Measurements from ENCODE around the gene TBX1.

DNA sequence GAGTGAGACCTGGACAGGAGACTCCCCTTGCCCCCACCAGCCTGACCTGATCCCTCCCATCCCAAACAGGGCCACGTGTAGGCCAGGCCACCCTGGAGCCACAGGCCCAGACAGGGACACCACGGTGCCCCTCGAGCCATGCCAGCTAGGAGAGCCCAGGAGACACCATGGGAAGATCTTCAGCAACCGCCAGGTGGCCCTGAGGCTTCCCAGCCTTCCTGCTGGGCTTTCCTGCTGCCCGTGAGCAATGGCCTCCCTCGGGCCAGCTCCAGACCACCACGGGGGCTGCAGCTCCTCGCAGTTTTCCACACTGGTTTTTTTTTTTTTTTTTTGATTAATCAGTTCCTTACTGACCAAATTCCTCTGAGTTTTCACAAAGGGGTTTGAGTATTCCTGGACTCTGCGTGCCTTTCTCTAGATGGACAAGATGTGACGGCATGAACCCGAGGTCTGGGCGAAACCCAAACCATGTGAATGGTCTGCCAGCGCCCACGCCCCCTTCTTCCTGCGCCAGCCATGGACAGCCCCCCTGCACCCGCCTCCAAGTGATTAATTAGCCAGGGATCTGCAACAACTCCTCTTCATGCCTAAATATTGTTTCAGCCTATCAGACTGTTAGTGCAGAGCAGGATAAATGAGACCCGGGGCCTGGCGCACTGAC, 40.9 kb downstream of the TBX1 start:
- TF ChIP-seq, protein P1, sequence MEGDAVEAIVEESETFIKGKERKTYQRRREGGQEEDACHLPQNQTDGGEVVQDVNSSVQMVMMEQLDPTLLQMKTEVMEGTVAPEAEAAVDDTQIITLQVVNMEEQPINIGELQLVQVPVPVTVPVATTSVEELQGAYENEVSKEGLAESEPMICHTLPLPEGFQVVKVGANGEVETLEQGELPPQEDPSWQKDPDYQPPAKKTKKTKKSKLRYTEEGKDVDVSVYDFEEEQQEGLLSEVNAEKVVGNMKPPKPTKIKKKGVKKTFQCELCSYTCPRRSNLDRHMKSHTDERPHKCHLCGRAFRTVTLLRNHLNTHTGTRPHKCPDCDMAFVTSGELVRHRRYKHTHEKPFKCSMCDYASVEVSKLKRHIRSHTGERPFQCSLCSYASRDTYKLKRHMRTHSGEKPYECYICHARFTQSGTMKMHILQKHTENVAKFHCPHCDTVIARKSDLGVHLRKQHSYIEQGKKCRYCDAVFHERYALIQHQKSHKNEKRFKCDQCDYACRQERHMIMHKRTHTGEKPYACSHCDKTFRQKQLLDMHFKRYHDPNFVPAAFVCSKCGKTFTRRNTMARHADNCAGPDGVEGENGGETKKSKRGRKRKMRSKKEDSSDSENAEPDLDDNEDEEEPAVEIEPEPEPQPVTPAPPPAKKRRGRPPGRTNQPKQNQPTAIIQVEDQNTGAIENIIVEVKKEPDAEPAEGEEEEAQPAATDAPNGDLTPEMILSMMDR (IDR thresholded peaks at IDR 0.05; ENCODE audit: low read depth, low read length, poor library complexity, severe bottlenecking): no peak
- TF ChIP-seq EZH2phosphoT487 (IDR thresholded peaks at IDR 0.05; ENCODE audit: borderline replicate concordance, low read length): no peak

Data from DOHH2 (cell line).